K562 (cell line): ENCODE measurements around the gene CFAP70. TPM values are rescaled to one million over a fixed set of nuclear protein-coding genes. Genes with fewer than 3 reads are reported as not detected.

ENCODE experiments used
- CBX3 ChIP-seq, 2 experiments: IDR thresholded peaks; 1 replicate in 1 of 2; 2 replicates in 1 of 2; pipeline ENCODE4 v1.6.1; 2012; ENCODE audit warnings: inconsistent platforms in 2 of 2, low read length in 2 of 2, borderline replicate concordance in 1 of 2, control low read depth in 1 of 2
- HNRNPLL ChIP-seq: fragments of 200-400 bp; formaldehyde crosslinking; IDR thresholded peaks from 2 replicates; pipeline ENCODE4 v1.6.1; 2017; ENCODE audit warnings: low read length, low read depth, mild to moderate bottlenecking; ENCODE audit not compliant: poor library complexity, severe bottlenecking
- NEUROD1 ChIP-seq: fragments of 150-350 bp; IDR thresholded peaks from 2 replicates; pipeline ENCODE4 v1.6.1; 2014; ENCODE audit warnings: borderline replicate concordance, low read length, low read depth; ENCODE audit not compliant: partially characterized antibody
- SAFB ChIP-seq: fragments of 200-400 bp; formaldehyde crosslinking; IDR thresholded peaks from 2 replicates; pipeline ENCODE4 v1.6.1; 2017; ENCODE audit warnings: low read depth, low read length, borderline replicate concordance
- TEAD1 ChIP-seq, 2 experiments: fragments of 450-650 bp in 1 of 2; sonication (generic) in 1 of 2; formaldehyde crosslinking; IDR thresholded peaks; 2 replicates each; pipeline versions ENCODE4 v1.4.0 to v1.8.0; 2020 to 2022; ENCODE audit warnings: mild to moderate bottlenecking in 2 of 2, missing genetic modification reagents in 1 of 2
- ZBTB17 ChIP-seq: fragments of 450-650 bp; formaldehyde crosslinking; IDR thresholded peaks from 2 replicates; pipeline ENCODE4 v1.4.0; 2020; ENCODE audit warnings: mild to moderate bottlenecking
- ZNF212 ChIP-seq: fragments of 450-650 bp; formaldehyde crosslinking; IDR thresholded peaks from 2 replicates; pipeline ENCODE4 v1.4.0; 2020; ENCODE audit warnings: mild to moderate bottlenecking
- polyA plus RNA-seq, 8 experiments: library from polyadenylated mRNA; depleted of rRNA in 4 of 8; stranded (reverse) in 5 of 8; unstranded in 3 of 8; fragments of >200 nt; fragmentation: Nextera tagmentation in 2 of 8; fragmentation: Illumina TruSeq in 1 of 8; extraction: Ambion mirVana in 2 of 8; extraction: Trizol in 1 of 8; gene quantifications; 2 replicates each; pipeline versions ENCODE4 v1.2.1 to v1.2.3, GENCODE V29; 2011 to 2014; ENCODE audit warnings: inconsistent platforms in 1 of 8, missing spikeins in 1 of 8
- total RNA-seq, 7 experiments: library from RNA; depleted of rRNA in 6 of 7; stranded (reverse); fragments of >200 nt in 6 of 7; fragmentation: Illumina TruSeq in 2 of 7; extraction: Trizol in 2 of 7; gene quantifications; 2 replicates each; pipeline versions ENCODE4 v1.2.1 to v1.2.3, GENCODE V29; 2011 to 2021; ENCODE audit warnings: low replicate concordance in 1 of 7
- TF ChIP-seq, protein P1 (sequence below): sonication (generic); formaldehyde crosslinking; IDR thresholded peaks from 2 replicates; pipeline ENCODE4 v1.8.0; 2022; ENCODE audit warnings: missing genetic modification reagents, mild to moderate bottlenecking, moderate library complexity, borderline replicate concordance
- TF ChIP-seq, protein P2 (sequence below): IDR thresholded peaks from 2 replicates; pipeline ENCODE4 v1.6.1; 2012; ENCODE audit warnings: low read depth, low read length, improper control_type of control experiment, borderline replicate concordance
- TF ChIP-seq, protein P3 (sequence below): fragments of 450-650 bp; IDR thresholded peaks from 2 replicates; pipeline ENCODE4 v1.6.1; 2017; ENCODE audit warnings: antibody characterized with exemption, mild to moderate bottlenecking
- TF ChIP-seq, protein P4 (sequence below): fragments of 250-450 bp; sonication (Bioruptor Pico); IDR thresholded peaks from 2 replicates; pipeline ENCODE4 v1.5.0; 2021; ENCODE audit warnings: mild to moderate bottlenecking, moderate library complexity

CFAP70 gene
- total and polyA plus RNA-seq, 9 of the 15 experiments (the other 6 are each of a cell fraction or from before 2014, with no cell fraction given) = 0.27 to 1.6 (median 0.86) TPM

DNA sequence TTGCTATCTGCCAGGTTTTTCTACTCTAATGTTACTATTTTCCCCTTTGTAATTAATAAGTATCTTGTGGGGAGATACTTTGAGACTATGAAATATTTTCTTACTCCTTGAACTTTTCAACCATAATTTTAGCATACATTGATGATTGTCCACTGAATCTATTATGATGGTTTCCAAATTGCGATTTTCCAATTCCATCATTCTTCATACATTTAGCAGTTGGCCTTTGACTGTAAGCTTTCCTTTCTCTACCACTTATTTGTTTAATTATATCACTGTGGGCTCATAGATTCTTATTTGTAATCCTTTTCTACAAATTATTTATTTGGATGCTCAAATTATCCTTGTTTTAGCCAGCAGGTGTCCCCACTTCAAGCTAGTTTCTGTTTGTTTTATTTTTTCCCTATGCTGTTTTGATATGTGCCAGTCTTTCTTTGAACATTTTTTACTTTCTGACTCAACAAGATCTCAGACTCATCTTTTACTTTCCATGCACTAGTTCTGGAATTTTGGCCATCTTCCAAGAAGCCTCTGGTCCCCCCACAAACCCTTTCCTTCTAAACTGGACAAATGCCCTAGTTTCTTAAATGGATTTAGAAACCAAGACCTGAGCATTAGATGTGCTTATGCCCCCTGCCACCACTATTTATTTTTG is 94.8 kb downstream of the CFAP70 start (continued):
- TF ChIP-seq, protein P1, sequence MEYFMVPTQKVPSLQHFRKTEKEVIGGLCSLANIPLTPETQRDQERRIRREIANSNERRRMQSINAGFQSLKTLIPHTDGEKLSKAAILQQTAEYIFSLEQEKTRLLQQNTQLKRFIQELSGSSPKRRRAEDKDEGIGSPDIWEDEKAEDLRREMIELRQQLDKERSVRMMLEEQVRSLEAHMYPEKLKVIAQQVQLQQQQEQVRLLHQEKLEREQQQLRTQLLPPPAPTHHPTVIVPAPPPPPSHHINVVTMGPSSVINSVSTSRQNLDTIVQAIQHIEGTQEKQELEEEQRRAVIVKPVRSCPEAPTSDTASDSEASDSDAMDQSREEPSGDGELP (CRISPR knock-in tag) = no peak
- TF ChIP-seq ZBTB17 (CRISPR knock-in tag) = no peak
- no peak for TF ChIP-seq TEAD1 (CRISPR knock-in tag; IDR thresholded peaks at IDR 0.05)
- TF ChIP-seq ZNF212 (CRISPR knock-in tag) = 0 out of 2 replicates have a peak, but pooled peaks have one; percentile 30
- TF ChIP-seq CBX3 (IDR thresholded peaks at IDR 0.05; ENCODE audit: borderline replicate concordance in 1 of 2, low read length in 2 of 2) = no peak
- TF ChIP-seq, protein P2, sequence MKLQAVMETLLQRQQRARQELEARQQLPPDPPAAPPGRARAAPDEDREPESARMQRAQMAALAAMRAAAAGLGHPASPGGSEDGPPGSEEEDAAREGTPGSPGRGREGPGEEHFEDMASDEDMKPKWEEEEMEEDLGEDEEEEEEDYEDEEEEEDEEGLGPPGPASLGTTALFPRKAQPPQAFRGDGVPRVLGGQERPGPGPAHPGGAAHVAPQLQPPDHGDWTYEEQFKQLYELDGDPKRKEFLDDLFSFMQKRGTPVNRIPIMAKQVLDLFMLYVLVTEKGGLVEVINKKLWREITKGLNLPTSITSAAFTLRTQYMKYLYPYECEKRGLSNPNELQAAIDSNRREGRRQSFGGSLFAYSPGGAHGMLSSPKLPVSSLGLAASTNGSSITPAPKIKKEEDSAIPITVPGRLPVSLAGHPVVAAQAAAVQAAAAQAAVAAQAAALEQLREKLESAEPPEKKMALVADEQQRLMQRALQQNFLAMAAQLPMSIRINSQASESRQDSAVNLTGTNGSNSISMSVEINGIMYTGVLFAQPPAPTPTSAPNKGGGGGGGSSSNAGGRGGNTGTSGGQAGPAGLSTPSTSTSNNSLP = peak; percentile 72
- TF ChIP-seq, protein P3, sequence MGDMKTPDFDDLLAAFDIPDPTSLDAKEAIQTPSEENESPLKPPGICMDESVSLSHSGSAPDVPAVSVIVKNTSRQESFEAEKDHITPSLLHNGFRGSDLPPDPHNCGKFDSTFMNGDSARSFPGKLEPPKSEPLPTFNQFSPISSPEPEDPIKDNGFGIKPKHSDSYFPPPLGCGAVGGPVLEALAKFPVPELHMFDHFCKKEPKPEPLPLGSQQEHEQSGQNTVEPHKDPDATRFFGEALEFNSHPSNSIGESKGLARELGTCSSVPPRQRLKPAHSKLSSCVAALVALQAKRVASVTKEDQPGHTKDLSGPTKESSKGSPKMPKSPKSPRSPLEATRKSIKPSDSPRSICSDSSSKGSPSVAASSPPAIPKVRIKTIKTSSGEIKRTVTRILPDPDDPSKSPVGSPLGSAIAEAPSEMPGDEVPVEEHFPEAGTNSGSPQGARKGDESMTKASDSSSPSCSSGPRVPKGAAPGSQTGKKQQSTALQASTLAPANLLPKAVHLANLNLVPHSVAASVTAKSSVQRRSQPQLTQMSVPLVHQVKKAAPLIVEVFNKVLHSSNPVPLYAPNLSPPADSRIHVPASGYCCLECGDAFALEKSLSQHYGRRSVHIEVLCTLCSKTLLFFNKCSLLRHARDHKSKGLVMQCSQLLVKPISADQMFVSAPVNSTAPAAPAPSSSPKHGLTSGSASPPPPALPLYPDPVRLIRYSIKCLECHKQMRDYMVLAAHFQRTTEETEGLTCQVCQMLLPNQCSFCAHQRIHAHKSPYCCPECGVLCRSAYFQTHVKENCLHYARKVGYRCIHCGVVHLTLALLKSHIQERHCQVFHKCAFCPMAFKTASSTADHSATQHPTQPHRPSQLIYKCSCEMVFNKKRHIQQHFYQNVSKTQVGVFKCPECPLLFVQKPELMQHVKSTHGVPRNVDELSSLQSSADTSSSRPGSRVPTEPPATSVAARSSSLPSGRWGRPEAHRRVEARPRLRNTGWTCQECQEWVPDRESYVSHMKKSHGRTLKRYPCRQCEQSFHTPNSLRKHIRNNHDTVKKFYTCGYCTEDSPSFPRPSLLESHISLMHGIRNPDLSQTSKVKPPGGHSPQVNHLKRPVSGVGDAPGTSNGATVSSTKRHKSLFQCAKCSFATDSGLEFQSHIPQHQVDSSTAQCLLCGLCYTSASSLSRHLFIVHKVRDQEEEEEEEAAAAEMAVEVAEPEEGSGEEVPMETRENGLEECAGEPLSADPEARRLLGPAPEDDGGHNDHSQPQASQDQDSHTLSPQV = peak; percentile 27; the same call in 1 of the 2 replicates
- TF ChIP-seq SAFB = no peak
- TF ChIP-seq NEUROD1 = no peak
- no peak for TF ChIP-seq HNRNPLL
- TF ChIP-seq, protein P4, sequence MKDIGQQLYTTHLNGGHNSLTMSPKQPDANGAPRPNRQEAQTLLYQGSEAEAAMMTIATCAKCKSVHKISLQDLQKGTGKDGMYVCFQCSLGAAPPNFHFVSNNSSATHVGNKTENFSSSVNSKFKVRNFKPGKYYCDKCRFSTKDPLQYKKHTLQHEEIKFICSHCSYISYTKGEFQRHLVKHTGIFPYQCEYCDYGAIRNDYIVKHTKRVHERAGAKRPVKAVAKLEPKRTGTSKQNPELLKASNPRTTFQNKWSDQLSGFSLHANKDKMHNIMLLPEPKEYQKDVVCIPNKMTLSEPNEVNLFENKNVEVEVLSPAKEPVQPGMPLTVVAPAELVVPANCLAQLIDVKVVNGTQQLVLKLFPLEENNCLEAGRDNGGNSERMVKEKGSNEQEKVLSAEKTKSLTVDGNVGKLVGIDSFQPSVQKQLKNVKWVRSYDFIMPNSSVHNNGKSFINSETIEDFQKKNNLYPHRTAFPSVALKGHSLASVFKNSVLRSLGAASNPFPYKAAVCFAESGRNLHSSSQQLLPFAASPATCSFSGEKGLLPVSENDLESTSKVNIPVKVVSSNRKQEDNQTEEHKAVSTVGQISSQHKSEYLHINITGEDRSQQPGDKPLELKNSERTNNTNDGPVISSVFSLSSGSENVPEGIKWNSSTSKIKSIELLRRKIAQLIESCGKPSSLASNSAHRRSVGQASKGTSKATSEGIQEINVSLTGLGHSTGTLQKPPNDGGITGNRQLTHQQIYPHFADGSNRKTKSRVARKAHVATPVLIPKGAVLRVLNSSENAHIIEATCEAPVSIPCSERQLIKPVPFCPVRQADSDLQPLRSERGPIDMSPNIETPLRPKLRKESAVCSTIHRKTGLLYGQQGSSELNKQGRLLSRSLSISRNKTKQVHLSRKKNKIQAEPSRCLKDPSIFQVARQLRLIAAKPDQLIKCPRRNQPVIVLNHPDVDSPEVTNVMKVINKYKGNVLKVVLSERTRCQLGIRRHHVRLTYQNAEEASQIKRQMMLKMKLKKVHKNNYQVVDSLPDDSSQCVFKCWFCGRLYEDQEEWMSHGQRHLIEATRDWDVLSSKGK (CRISPR knock-in tag) = no peak
